Activated T-cell treated with anti-CD3 and anti-CD28 coated beads, Interleukin-2, amount 50 U/mL, for 24 hours (primary cell): ENCODE data around the gene DISC1.

Source experiments
- DNase-seq: peaks from one replicate; pipeline ENCODE4 v3.0.0-alpha.2; 2020
- H3K27ac Mint-ChIP-seq: 2 replicates; pipeline ENCODE4 v1.8.0; 2020; ENCODE audit warnings: mild to moderate bottlenecking, mixed read lengths
- H3K27me3 Mint-ChIP-seq: 2 replicates; pipeline ENCODE4 v1.8.0; 2020; ENCODE audit warnings: mixed read lengths
- H3K36me3 Mint-ChIP-seq: 2 replicates; pipeline ENCODE4 v1.8.0; 2020; ENCODE audit warnings: low read depth, mixed read lengths
- H3K4me1 Mint-ChIP-seq: 2 replicates; pipeline ENCODE4 v1.8.0; 2020; ENCODE audit warnings: low read depth, mixed read lengths
- H3K4me3 Mint-ChIP-seq: 2 replicates; pipeline ENCODE4 v1.8.0; 2020; ENCODE audit warnings: mild to moderate bottlenecking, moderate library complexity, mixed read lengths
- H3K9me3 Mint-ChIP-seq: 2 replicates; pipeline ENCODE4 v1.8.0; 2020; ENCODE audit warnings: mixed read lengths

DISC1 gene

DNA sequence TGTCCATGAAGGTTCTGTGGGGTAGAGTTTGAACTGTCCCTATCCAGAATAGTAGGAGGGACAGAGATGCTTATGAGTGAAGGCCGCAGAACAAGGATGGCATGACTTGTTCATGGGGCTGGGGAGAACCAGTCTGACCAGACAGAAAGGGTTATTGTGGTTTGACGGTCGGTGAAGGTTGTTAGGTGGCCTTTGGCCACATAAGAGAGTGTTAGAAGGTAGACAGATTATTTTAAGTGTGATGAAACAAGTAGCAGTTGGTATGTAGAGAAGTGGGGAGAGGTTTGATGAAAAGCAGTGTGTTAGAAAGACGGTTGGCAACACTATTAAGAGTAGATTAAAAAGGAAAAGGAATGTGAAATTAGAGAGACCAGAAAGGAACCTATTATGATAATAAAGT is 355.1 kb downstream of the DISC1 start:
- Mint-ChIP-seq H3K9me3 (peaks cover 6% of the 10 kb centered on the region), H3K27me3 (no peaks in the 10 kb centered on the region), H3K4me1 (peaks cover 4% of the 10 kb centered on the region), H3K4me3 (no peak overlapping the region), H3K36me3 (no peaks in the 10 kb centered on the region), H3K27ac (no peak overlapping the region)
- no peak for DNase-seq

GRCh38 chr1:231982871-231983587 is 356.4 kb downstream of the DISC1 start:
- DNase-seq: no peak
- no peaks in the 10 kb centered on the region for H3K36me3 Mint-ChIP-seq
- H3K9me3 Mint-ChIP-seq: no peaks in the 10 kb centered on the region
- no peaks in the 10 kb centered on the region for H3K27me3 Mint-ChIP-seq
- H3K4me3 Mint-ChIP-seq: no peak overlapping the region
- H3K4me1 Mint-ChIP-seq: peaks cover 4% of the 10 kb centered on the region
- no peak overlapping the region for H3K27ac Mint-ChIP-seq

GRCh38 chr1:231983588-231984193 is 357.1 kb downstream of the DISC1 start:
- Mint-ChIP-seq H3K27me3 (no peaks in the 10 kb centered on the region), H3K36me3 (no peaks in the 10 kb centered on the region), H3K4me1 (peaks cover 4% of the 10 kb centered on the region), H3K27ac (no peak overlapping the region), H3K4me3 (no peak overlapping the region), H3K9me3 (no peaks in the 10 kb centered on the region)
- no peak for DNase-seq

GRCh38 chr1:231985296-231986023 is 358.9 kb downstream of the DISC1 start:
- H3K4me3 Mint-ChIP-seq: no peak overlapping the region
- peaks cover 4% of the 10 kb centered on the region for H3K4me1 Mint-ChIP-seq
- H3K9me3 Mint-ChIP-seq: no peaks in the 10 kb centered on the region
- H3K27me3 Mint-ChIP-seq: no peaks in the 10 kb centered on the region
- DNase-seq: no peak
- no peak overlapping the region for H3K27ac Mint-ChIP-seq
- H3K36me3 Mint-ChIP-seq: no peaks in the 10 kb centered on the region

DNA sequence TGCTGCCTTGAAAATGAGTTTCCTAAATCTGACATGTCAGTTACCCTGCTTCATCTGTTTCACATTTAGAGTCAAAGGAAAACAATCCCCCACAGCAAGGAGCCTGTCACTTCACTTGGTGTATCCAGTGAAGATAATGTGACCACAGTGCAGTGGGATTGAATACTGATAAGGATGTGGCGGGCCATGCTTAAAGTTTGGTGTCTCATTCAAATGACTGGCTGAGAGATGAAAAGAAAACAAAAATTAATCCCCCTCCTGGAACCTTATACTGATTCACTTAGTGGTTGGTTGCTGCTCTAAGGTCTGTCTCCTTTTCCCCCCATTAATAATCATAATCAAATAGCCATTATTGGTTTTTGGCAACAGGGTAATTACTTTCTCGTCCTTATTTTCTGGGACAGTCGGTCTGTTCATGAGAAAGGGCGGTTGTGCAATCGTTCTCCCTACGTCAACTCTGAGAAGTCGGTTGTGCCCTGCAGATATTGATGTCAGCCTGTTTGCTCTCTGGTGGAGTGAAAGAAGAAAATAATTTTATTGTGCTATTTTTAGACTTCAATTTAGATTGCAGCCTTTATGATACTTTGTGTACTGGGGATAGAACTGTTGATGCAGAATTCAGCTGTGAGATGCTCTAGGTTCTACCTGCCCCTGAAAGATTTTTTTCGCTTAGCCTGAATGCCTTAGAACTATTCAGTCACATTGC is 360.2 kb downstream of the DISC1 start:
- Mint-ChIP-seq H3K4me3 (no peak overlapping the region), H3K27me3 (no peaks in the 10 kb centered on the region), H3K4me1 (peaks cover 4% of the 10 kb centered on the region), H3K9me3 (no peaks in the 10 kb centered on the region), H3K36me3 (no peaks in the 10 kb centered on the region), H3K27ac (no peak overlapping the region)
- DNase-seq: no peak

GRCh38 chr1:231990388-231990787 is 363.8 kb downstream of the DISC1 start:
- Mint-ChIP-seq H3K4me1 (peaks cover 2% of the 10 kb centered on the region), H3K36me3 (no peaks in the 10 kb centered on the region), H3K4me3 (no peak overlapping the region), H3K27me3 (no peaks in the 10 kb centered on the region), H3K27ac (no peak overlapping the region), H3K9me3 (no peaks in the 10 kb centered on the region)
- no peak for DNase-seq

GRCh38 chr1:231991231-231991630 is 364.6 kb downstream of the DISC1 start:
- DNase-seq: no peak
- Mint-ChIP-seq H3K4me1 (no peaks in the 10 kb centered on the region), H3K4me3 (no peak overlapping the region), H3K27ac (no peak overlapping the region), H3K27me3 (no peaks in the 10 kb centered on the region), H3K9me3 (no peaks in the 10 kb centered on the region), H3K36me3 (no peaks in the 10 kb centered on the region)

GRCh38 chr1:231993968-231994455 is 367.4 kb downstream of the DISC1 start:
- Mint-ChIP-seq H3K36me3 (no peaks in the 10 kb centered on the region), H3K27ac (no peak overlapping the region), H3K9me3 (no peaks in the 10 kb centered on the region), H3K4me3 (no peak overlapping the region), H3K27me3 (no peaks in the 10 kb centered on the region), H3K4me1 (no peaks in the 10 kb centered on the region)
- DNase-seq: no peak

- Mint-ChIP-seq H3K36me3 (no peaks in the 10 kb centered on the region), H3K27ac (no peak overlapping the region), H3K4me3 (no peak overlapping the region), H3K27me3 (no peaks in the 10 kb centered on the region), H3K4me1 (no peaks in the 10 kb centered on the region), H3K9me3 (no peaks in the 10 kb centered on the region)
- DNase-seq: no peak
Observed at GRCh38 chr1:231998791-231999190, 372.2 kb downstream of the DISC1 start.

DNA sequence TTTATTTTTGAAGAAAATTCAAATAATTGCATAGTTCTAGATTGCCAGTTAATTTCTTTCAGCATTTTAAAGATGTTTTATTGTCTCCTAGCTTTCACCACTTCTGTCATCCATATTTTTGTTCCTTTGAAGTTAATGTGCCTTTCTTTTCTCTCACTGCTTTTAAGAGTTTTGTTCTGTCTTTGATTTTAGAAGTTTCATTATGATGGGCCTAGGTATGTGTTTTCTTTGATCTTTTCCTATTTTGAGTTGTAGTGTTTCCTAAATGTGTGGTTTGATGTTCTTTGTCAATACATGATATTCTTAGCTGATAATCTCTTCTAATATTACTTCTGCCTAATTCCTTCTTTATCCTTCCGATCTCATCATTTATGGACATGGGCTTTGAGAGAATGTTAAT is 378.7 kb downstream of the DISC1 start:
- no peak for DNase-seq
- H3K27me3 Mint-ChIP-seq: no peaks in the 10 kb centered on the region

DNA sequence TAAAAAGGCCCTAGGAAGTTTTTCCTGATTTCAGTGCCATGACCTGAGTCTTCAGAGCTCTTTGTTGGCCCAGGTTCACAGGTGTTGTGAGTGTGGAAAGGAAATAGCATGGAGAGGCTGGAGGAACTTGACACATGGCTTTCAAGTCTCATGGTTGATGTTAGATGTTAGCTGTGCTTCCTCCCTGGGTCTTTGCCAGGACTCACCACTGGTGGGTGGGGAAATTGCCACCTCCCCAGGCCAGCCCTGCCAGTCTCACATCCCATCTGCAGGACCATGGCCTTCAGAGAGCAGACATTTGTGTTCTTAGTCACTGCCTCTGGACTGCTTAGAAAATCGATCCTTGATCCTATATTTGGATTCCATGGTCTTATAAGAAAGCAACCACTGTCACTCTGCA is 383.2 kb downstream of the DISC1 start:
- no peaks in the 10 kb centered on the region for H3K9me3 Mint-ChIP-seq
- no peak overlapping the region for H3K4me3 Mint-ChIP-seq
- H3K27ac Mint-ChIP-seq: no peak overlapping the region
- H3K4me1 Mint-ChIP-seq: peaks cover 3% of the 10 kb centered on the region
- H3K27me3 Mint-ChIP-seq: no peaks in the 10 kb centered on the region
- H3K36me3 Mint-ChIP-seq: peaks cover 6% of the 10 kb centered on the region
- DNase-seq: no peak

More for the DNA sequence above, 378.7 kb downstream of the DISC1 start:
- Mint-ChIP-seq H3K4me3 (no peak overlapping the region), H3K9me3 (no peaks in the 10 kb centered on the region), H3K27ac (no peak overlapping the region), H3K4me1 (peaks cover 3% of the 10 kb centered on the region), H3K36me3 (peaks cover 2% of the 10 kb centered on the region)

DNA sequence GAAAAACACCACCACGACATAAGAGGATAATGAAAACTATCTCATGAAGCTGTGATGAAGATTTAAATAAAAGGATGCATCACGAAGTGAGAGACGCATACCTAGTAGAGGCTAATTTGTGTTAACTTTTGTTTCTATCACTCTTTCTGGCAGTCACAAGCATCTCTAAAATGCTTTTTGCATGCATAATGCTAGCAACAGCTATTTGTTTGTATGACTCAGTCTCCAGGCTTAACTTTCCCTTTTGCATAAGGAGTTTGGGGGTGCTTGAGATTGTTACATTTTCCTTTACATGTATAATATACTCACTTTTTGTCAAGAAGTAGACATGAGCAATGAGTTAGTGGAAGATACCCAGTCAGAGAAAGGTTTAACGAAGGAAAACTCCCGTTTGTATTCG is 385.4 kb downstream of the DISC1 start:
- Mint-ChIP-seq H3K9me3 (no peaks in the 10 kb centered on the region), H3K27me3 (no peaks in the 10 kb centered on the region), H3K36me3 (peaks cover 6% of the 10 kb centered on the region), H3K4me1 (no peaks in the 10 kb centered on the region), H3K4me3 (no peak overlapping the region), H3K27ac (no peak overlapping the region)
- DNase-seq: no peak

GRCh38 chr1:232012773-232013386 is 386.3 kb downstream of the DISC1 start:
- no peak for DNase-seq
- Mint-ChIP-seq H3K4me3 (no peak overlapping the region), H3K9me3 (no peaks in the 10 kb centered on the region), H3K4me1 (no peaks in the 10 kb centered on the region), H3K27ac (no peak overlapping the region), H3K36me3 (peaks cover 6% of the 10 kb centered on the region), H3K27me3 (no peaks in the 10 kb centered on the region)

- Mint-ChIP-seq H3K27ac (no peak overlapping the region), H3K27me3 (no peaks in the 10 kb centered on the region)
- DNase-seq: no peak
Observed at GRCh38 chr1:232014941-232015340, 388.4 kb downstream of the DISC1 start.

More at GRCh38 chr1:232014941-232015340, 388.4 kb downstream of the DISC1 start:
- Mint-ChIP-seq H3K36me3 (peaks cover 4% of the 10 kb centered on the region), H3K9me3 (no peaks in the 10 kb centered on the region), H3K4me3 (no peak overlapping the region), H3K4me1 (no peaks in the 10 kb centered on the region)
